GM18858 (cell line): ENCODE measurements around the gene SYCP3.

Experiments
- ATAC-seq: cut with Tn5 transposase; IDR thresholded peaks from one replicate; pipeline ENCODE4 v1.9.1; 2021; ENCODE audit not compliant: unreplicated experiment

Gene SYCP3

DNA sequence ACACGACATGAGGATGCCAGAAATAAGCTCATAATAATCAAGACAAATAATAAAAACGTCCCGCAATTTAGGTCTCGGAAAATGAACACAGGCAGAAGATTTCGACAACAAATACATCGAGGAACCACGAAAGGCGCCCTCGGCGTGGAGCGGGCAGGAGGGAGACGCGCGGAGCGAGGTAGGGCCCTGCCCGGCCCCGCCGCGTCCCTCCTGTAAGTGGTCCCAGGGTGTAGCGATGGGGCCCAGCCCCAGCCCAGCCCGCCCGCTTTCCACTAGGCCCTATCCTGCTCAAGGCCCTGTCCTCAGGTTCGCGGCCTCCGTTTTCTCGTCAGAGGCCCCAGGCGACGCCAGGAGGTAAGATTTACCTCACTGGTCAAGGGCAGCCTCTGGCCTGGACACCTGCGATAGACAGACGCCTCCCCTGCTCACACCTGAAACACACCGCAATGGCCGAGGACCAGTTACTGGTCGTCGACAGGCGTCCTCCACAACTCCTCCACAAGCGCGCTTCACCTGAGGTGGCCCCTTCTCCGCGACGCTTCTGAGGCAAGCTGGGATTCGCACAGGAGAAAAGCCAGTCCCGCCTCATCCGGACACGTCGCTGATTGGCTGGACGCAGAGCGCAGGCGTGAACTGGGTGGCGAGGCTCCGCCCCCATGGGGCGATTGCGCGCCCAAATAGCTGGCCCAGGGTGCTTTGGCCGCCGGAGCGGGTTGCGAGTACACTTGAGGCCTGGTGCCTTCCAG, at the start of gene SYCP3:
Gene SYCP3, minus strand, starts transcription at position 543 of the 746 bp plus-strand sequence. CDS start 1,527 bp downstream, outside the sequence.
- no peak for ATAC-seq

DNA sequence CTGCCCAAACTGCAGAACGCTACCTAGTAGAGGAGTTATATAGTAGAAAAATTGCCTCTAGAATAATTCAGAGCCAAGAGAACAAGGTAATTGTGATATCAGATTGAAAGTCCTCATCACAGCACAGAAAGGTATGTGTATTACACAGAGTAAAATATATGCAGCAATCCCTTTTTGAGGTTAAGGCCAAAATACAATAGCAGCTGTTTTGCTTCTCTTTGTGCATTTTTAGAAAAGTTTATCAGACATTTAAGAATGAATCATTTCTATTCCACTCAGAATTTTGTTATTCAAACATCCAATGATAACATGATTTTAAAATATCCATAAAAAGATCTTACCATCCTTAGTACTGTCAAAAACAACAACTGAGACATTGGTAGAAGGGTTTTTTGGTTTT, 46.4 kb upstream of the SYCP3 start:
- ATAC-seq: no peak

DNA sequence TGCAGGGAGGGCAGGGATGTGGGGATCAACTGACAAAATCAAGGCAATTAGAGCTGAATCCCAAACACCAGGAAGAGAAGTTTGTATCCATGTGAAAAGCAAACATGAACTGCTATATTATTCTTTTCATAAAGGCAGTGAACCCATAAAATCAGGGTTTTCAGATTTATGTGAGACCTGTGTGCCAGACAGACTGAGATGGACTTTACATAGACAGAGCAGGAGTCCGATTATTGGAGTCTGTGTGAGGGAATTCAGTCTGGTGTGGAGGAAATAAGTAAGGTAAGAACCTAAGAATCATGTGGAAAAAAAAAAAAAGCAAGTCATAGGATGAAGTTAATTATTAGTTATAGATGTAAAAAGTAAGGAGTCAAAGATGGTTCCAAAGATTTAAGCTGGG, 45.1 kb upstream of the SYCP3 start:
- ATAC-seq: no peak

DNA sequence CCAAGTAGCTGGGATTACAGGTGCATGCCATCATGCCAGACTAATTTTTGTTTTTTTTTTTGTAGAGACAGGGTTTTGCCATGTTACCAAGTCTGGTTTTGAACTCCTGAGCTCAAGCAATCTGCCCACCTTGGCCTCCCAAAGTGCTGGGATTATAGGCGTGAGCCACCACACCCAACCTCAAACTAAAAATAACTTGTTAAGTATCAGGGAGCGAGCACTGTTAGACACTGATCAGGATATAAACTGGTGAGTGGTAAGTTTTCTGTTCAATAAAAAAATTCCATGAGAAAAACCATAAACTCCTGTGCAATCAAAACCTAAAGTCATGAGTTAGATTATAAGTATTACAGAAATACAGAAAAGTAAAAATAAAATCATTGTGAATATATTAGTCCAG, 44.6 kb upstream of the SYCP3 start:
- ATAC-seq: no peak

DNA sequence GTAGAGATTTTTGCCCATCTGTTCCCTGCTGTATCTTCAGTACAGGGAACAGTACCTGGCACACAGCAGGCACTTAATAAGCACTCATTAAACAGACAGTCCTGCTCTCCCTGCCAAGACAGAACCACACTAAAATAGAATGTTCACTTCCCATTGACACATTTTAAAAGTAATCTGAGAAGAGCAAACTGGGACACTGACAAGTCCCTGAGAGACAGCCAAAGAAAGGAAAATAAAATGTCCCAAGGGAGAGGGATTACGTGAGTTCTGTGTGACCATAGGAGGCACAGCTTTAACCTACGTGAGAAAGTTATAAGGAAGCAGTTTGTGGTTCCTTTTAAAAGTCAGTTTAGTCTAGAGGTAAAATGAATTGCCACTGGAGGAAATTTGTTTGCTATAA, 43.9 kb upstream of the SYCP3 start:
- ATAC-seq: no peak

DNA sequence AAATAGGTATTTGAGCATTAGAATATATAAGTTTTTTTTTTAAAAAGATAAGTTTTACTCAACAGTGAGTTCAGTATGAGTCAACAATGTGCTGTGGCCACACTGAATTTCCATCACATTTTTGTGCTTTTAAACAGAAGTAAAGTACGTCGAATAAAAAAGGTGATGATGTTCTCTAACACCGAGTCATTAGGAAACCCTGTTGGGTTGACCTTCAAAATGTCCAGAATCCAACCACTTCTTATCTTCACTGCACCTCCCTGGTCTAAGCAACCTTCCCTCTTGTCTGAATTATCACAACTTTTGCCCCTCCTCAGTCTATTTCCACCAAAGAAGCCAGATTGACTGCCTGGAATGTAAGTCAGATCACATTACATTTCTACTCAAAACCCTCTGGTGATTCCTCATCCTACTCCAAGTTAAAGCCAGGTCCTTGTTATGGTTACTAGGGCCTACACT, 43.0 kb upstream of the SYCP3 start:
- no peak for ATAC-seq

DNA sequence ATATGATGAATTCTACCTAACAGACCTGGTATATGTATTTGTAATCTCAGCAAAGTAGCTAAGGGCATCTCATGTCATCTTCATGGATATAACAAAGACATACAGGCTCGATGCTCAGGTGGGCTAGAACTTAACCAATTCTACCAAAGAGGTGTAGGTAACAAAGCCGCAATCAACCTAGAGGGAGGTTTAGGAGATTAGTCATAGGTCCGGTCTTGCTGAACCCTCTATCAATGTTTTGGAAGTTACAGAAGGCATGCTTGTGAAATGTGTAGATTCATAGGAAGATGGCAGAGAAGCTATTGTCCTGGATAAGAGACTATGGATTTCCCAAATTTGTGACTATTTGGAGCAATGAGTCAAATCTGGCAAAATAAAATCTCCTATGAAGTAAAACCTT, 42.6 kb upstream of the SYCP3 start:
- ATAC-seq: no peak

DNA sequence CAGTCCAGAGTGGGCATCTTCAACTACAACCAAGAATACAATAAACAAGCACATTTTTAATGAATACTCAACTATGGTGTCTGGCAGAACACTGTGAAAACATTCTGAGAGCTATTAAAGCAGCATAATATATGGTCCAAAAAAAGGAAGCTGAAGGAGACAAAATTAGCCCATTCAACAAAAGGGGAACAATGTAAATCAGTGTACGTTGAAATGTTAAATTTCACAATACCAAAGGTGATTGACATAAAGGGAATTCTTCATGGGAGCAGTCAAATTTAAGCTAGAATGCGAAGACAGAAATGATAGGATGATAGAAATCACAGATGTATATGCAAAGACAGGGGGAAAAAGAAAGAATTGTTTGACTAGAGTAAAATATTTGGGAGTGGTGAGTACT, 41.3 kb upstream of the SYCP3 start:
- ATAC-seq: no peak

DNA sequence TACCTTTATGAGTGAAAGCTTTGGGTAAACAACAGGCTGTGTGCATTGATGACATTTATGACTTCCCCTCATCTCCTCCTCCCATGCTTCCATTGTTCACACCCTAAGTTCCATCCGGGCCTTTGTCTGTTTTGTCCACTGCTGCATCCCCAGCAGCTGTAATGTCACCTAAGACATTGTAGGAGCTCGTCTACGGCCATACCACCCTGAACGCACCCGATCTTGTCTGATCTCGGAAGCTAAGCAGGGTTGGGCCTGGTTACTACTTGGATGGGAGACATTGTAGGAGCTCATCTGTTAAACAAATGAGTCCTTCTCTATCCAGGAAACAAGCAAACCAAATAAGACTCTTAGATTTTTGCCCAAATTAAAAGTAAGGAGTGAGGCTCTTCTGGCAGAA, 40.4 kb upstream of the SYCP3 start:
- ATAC-seq: no peak

DNA sequence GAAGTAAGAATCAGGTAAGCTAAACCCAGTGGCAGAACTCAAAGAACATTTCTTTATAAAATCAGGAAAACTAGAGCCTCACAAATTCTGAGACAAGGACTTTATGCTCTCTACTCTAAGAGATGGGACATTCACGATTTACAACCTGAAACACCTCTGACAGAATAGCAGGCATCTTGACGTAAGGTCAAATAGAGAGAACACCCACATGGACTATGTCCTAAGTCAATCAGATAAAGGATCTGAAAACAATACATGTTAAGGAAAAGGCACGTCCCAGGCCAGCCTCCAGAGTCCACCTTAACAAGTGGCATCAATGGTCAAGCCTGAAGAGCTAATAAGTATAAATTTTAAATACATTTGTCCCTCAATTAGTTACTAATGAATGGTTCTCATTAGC, 39.9 kb upstream of the SYCP3 start:
- no peak for ATAC-seq

DNA sequence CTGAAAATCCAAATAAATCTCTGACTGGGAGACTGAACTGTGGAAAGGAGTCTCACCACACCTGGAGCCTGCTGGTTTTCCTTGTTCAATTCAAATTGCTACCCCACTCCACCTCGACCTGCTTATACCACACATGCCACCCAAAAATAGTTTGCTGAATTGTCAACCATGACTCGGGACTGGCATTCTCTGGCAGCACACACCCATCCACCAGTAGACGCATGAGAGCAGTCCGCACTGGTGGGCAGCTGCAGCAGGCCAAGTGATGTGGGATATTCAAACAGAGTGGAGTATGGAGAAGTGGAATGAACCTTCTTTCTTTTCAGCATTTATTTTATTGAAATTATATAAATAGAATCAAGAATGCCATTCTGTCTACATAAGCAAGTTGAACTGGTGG, 38.7 kb upstream of the SYCP3 start:
- ATAC-seq: no peak

DNA sequence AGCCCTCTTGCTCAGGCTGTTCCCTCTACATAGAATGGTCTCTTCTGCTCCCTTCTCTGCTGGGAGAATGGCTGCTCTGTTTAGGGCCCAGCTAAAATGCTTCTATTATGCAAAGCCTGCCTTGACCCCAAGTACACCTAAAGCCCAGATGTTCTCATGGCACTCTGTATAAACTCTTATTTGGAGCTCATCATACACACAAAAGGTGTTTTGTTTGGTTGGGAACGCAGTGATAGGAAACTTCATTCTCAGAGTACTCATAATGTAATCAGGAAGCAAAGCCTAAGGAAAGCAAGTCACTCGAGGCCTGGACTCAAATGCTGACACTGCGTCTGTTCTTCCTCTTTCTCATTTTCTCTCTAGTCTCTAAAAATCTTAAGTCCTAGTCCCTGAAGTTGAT, 38.2 kb upstream of the SYCP3 start:
- no peak for ATAC-seq

DNA sequence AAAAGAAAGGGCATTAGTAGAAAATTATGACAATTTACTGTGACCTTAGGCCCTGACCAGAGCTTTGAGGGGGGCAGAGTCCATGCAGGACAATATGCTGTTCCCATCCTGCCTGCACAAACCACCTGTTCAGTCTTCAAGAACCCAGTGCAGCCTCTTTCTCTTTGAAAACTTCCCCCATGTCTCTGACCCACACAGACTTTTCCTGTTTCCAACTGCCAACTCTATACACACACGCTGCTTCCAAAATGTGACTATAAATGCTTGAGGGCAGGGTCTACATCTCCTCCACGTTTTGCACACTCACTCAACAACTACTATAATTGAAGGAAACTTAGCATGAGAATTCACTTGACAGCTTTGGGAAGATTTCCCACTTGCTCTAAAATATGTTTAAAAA, 36.6 kb upstream of the SYCP3 start:
- ATAC-seq: no peak

DNA sequence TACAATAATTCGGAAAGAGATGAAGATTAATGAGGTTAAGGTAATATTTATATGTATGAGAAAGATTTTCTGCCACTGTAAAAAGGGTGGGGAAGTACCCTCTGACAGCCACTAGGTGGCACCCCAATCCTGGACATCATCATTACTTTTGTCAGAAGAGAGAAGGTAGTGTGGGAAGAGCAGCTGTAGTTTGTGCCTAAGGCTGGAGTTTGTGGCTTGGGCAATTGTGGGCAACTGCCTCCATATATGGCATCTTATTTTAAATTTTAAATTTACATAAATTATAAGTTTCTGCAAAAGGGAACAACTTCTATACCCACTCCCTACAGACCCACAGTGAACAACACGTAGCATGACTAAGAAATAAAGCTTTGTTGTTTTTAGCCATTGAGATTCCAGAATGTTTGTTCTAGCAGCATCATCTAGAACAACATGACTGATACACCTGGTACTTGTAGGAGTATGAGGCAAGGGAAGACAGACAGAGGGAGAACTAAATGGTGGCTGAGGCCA, 34.4 kb upstream of the SYCP3 start:
- ATAC-seq: peak; percentile 65

DNA sequence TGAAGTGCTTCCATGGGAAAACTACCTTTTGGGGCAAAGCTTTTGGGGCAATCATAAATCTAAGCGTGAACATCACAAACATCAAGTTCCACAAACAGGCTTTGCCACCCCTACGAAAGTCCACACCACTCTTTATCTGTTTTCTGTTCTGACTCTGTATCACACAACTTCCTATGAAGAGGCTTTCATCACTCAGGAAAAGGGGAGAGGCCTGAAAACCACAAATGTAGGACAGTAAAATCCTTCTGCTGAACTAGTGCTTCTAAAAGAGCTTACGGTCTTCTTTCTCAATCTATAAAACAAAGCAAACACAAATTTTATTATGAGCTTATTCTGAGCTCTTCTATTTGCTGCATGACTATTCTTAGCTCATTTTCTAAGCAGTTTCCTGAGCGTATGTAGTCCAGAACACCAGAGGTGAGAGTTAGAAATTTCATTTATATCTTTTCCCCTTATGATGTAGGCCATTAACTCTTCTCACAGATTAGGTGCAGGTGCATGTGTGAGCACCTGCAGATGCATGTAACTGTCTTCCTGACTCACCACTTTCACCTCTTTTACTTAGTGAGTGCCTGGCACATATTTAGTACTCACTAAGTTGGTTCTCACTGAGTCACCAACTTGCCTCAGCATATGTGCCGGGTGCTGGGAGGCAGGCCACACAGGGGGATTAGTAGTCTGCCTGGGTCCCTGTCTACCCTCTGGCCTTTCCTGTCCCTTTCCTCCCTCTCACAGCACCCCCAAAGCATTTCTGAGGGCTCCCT, 32.9 kb upstream of the SYCP3 start:
- no peak for ATAC-seq

DNA sequence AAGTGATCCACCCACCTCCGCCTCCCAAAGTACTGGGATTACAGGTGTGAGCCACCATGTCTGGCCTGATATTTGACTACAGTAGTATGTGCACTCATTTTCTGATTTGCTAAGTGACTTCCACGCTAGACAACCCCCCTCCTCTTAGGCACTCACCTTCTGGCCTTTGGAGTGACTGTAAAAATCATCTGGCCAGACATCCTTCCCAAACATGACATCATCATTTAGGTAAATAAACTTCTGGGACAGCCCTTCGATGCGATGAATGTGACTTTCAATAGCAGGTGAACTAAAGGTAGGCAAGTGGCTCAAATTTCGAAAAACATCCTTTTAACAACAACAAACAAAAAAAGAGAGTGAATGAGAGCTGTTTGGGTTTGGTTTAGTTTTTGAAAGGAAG, 30.6 kb upstream of the SYCP3 start:
- no peak for ATAC-seq

DNA sequence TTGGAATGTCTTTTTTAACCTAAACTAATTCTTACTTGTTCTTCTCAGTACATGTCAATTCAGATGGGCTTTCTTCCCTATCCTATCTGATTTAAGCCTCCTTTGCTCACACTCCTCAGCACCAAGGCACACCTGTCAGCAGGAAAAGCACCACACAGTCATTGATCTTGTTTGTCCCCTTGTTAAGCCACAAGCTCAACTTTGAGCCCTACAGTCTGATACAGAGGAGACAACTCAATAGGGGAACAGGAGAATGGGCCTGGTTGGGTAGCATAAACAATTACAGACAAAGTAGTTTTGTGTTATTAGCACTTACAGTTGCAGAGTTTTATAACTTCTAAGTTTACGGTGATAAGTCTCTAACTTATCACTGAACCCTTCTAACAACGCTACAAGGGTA, 29.5 kb upstream of the SYCP3 start:
- ATAC-seq: no peak

DNA sequence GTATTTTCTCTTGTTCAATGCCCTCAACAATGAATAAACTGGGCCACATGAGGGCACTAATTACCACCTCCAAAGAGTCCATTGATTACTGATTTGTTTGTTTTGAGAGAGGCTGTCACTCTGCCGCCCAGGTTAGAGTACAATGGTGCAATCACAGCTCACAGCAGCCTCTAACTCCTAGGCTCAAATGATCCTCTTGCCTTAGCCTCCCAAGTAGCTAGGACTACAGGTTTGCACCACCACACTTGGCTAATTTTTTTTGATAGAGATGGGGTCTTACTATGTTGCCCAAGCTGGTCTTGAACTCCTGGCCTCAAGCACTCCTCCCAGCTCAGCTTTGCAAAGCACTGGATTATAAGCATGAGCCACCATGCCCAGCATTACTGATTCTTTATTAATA, 28.3 kb upstream of the SYCP3 start:
- no peak for ATAC-seq

DNA sequence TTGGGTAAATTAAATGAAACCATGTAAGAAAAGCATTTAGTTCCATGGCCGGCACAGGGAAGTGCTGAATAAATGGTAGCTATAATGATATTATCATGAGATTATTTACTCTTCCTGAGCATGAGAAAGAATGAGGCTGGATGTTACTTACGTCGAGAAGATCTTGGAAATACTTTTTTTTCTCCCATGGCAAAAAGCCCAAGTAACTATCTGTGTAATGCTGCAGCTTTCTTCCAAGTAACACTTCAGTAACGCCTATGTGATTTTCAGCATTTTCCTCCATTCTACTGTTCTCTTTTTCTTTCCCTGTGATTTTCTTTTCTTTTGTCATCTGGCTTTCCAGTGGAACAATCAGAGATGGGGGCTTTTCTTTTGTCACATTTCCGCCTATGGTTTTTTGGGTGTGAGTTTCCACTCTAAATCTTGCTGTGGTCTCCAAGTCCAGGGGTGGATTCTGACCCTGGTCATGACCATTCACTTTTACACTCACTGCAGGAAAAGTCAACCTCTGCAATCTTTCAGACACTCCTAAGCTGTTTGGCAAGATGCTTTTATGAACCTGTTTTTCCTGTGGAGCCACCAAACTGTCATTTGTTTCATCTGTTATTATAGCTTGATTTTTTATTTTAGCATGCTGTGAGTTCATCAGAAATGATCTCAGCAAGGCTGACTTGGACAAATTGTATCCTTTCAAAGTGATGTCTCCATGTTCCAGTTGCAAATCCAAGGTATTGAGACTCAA, 25.0 kb upstream of the SYCP3 start:
- ATAC-seq: no peak

DNA sequence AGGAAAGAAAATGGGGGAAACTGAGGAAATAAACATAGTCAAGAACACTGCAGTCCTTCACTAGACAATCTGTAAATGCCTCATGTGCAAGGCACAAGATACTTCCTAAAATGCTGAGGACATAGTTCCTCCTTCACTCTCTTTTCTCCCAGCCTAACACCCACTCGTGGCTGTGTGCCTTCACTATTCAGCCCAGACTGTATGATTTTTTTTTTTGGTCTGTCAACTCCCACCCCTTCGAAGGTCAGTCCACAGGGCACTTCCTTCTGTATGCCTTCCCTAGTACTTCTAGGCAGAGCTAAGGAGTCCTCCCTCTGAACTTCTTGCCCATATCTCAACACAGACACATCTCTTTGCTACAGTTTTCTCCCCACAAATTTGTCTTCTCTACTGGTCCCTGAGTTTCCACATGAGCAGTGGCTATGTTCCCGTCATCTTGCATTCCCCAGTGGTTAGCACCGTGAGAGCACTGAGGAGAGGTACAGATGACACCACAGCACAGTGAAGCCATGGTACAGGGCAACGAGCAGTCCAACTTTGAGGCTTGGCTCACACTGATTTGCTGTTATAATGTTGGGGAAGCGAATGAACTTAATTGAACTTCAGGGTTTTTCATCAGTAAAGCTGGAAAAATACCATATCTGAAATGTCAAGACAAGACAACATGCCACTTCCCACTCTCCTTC, 24.1 kb upstream of the SYCP3 start:
- no peak for ATAC-seq

DNA sequence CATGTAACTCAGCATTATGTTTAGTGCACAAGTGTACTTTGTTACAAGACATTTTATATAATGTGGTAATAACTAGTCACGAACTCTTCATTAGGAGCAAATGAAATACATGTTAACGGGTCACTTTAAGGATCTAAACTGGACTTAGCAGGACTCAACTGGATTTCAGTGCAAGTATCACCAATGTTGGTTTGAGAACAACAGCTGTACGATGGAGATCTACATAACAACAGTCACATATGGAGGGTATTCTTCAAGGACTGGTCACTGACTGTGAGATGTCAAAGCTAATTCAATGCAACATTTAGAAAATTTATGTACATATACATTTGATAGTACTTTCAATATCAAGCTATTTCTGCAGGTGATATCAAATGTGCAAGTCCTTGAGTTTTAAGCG, 22.5 kb upstream of the SYCP3 start:
- no peak for ATAC-seq
